Activated CD4-positive, alpha-beta T cell treated with anti-CD3 and anti-CD28 coated beads, Interleukin-2, amount 50 U/mL, for 1 hour (primary cell): ENCODE results near the gene ZNF615.
"Not testable (repeated sequence)": the region's sequence is repeated elsewhere in the genome, so short reads cannot be mapped to it uniquely, and the experiment has no call there.

Experiments used
- DNase-seq: peaks from one replicate; pipeline ENCODE4 v3.0.0-alpha.2; 2020

Gene ZNF615

DNA sequence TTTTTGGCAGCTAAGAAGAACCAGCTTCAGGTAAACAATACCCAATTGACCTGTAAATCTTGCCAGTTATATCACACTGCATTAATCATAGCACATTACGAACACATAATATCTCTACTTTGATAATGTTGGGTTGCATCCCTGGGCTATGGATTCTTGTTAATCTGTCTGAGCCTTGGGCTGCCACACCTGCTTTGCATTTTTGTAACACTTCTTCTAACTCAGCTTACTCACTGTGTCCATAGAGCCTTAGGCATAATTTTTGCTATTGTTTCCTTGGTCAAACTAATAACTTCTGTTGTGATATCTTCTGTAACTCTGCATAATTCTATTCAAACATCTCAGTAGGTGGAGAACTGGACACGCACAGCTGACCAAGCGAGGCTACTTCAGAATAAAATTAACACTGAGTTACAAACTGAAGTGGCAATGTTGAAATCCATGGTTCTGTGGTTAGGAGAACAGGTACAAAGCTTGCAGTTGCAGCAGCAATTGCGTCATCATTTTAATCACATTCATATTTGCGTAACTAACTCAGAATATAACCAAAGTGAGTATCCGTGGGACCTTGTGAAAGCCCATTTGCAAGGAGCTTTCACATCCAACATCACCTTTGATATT is 27.8 kb downstream of the ZNF615 start:
- DNase-seq = no peak

DNA sequence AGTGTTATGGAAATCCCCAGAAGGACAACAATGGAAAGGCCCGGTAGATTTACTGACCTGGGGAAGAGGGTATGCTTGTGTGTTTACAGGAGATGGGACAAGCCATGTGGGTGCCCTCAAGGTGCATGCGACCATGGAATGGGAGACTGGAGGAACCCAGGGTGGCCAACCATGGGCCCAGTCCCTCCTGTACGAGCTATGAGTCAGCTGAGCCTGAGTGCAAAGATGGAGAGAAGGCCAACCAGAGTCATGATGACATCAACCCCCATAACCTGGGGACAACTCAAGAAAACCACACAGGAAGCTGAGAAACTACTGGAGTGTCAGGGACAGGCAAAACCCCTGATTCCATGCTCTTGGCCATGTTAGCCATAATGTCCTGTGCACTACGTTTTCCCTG is 29.1 kb downstream of the ZNF615 start:
- DNase-seq = no peak

DNA sequence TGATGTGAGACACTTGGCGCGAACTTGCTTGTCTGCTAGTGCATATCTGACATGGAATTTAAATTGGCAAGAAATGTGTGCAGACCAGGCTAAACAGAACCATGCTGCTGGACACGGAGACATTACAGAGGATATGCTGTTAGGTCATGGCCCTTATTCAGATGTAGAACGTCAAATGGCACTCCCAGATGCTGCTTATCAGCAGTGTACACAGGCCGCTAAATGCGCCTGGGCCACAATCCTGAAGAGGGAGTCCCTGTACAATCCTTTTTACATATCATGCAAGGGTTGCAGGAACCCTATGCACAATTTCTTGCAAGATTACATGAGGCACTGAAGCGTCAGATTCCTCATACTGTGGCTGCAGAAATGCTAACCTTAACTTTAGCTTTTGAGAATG is 30.7 kb downstream of the ZNF615 start:
- DNase-seq = no peak

DNA sequence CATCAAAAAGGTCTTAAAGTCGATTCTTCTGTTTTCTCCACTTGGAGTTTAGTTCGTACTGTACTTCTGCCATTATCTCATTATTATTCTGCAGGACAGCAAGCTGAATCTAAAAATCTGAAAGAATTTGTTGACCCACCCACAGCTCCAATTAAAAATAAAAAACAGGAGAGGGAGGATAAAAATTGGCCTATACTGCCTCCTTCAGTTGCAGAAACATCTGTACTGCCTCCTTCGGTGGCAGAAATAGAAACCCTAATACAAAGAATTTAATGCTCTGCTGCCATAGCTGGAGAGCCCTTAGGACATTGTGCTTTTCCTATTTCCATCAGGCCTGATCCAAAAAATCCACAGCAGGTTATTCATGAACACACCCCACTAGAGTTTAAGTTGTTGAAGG is 31.2 kb downstream of the ZNF615 start:
- no peak for DNase-seq

DNA sequence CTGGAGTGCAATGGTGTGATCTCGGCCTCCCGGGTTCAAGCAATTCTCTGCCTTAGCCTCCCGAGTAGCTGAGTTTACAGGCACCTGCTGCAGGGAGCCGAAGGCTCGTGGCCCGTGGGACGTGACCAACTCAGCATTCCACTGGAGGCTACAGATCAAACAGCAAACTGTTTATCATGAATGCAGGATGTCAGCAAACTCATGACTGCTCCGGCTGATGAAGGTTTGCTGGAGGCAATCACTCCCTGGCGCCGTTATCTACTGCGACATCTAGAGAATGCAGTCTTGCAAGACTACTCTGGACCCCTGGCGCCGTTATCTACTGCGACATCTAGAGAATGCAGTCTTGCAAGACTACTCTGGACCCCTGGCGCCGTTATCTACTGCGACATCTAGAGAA is 32.2 kb downstream of the ZNF615 start:
- DNase-seq = not testable (repeated sequence)

DNA sequence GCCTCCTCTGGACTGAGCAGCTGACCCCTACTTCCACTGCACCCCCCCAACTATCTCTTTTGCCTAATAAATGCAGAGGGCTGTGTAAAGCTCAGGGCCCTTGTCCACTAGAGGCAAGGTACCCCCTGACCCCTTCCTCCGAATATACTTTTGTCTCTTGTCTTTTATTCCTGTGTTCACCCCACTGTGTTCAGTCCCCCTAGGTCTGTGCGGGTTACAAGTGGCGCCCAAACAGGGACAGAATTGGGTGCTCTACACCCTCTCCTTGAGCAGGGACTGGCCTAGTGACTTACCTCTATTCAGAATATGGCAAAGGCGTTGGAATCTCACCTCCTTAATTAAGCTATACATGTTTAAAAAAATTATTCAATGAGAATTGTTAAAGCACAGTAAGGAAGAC is 36.4 kb downstream of the ZNF615 start:
- peak; percentile 1 for DNase-seq

DNA sequence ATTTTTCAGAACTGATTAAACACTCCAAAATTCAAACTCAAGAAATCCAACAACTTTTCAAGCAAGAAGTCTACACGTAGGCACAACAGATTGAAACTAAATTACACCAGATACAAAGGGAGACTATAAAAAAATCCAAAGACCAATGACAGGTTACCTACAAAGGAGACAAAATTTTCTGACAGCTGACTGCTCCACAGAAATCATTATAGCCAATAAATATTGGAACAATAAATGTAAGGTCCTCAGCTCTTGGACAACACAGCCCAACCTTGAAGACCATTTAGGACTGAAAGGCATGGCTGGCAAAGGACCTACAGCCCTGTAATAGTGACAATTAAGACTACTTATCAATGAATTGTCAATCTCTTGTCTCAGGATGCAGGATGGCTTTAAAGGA is 37.3 kb downstream of the ZNF615 start:
- DNase-seq = no peak

DNA sequence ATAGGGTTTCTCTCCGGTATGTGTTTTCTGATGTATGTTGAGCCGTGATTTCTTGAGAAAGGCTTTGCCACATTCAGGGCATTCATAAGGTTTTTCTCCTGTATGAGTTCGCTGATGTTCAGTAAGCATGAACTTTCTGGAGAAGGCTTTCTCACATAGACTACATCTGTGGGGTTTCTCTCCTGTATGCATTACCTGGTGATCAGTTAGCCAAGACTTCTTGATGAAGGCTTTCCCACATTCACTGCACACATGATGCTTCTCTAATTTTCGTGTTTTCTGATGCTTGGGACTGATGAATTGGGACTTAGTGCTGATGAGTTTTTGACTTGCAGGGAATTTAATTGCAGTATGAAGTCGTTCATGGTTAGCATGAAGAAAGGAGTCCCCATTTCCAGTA is 42.4 kb downstream of the ZNF615 start:
- DNase-seq = no peak

DNA sequence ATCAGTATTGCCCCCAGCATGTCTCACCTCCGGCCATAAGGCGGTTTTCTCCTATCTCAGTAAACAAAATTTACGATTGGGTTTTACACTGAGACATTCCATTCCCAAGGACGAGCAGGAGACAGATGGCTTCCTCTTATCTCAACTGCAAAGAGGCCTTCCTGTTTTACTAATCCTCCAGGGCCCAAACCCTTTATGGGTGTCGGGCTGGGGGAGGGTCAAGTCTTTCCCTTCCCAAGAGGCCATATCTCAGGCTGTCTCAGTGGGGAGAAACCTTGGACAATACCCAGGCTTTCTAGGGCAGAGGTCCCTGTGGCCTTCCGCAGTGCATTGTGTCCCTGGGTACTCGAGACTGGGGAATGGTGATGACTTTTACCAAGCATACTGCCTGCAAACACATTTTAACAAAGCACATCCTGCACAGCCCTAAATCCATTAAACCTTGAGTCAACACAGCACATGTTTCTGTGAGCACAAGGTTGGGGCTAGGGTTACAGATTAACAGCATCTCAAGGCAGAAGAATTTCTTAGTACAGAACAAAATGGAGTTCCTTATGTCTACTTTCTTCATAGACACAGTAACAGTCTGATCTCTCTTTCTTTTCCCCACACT is 47.3 kb downstream of the ZNF615 start:
- DNase-seq = not testable (repeated sequence)

DNA sequence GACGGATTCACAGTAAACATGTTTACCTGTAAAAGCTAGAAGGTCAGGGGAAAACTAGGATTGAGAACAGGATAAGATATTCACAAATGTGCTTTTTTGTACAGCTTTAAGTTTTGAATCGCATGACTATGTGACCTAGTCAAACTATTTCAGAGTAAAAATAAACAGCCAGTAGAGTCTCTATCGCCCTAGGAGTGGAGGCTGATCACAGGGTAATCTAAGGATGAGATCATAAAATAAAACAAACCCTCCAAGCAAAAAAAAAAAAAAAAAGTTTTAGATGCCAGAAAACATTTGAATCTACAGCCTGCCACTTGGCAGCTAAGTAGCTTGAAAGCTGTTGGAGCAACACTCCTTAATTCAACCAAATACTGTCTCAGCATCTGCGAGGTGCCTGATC is 48.2 kb downstream of the ZNF615 start:
- DNase-seq = no peak

DNA sequence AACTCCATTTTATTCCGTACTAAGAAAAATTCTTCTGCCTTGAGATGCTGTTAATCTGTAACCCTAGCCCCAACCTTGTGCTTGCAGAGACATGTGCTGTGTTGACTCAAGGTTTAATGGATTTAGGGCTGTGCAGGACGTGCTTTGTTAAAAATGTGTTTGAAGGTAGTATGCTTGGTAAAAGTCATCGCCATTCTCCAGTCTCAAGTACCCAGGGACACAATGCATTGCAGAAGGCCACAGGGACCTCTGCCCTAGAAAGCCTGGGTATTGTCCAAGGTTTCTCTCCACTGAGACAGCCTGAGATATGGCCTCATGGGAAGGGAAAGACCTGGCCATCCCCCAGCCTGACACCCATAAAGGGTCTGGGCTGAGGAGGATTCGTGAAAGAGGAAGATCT is 50.2 kb downstream of the ZNF615 start:
- DNase-seq = not testable (repeated sequence)

DNA sequence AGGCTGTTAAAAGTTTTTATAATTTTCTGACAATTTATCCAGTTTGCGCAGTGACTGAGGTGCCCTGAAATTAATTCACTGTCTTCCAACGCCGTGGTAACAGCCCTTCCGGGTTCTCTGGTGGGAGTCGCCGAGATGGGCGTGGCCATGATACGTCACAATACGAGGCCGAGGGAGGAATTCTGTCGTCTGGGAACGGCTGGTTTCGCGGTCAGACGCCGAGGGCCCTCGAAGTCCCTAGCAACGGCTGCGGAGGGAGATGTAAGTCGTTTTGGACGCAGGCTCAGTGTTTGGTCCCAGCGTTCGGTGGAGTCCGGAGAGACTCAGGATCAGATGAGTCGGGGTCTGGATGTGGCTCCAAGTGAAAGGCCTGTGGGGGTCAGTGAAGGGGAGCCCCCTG is 59.0 kb downstream of the ZNF615 start:
- DNase-seq = no peak

DNA sequence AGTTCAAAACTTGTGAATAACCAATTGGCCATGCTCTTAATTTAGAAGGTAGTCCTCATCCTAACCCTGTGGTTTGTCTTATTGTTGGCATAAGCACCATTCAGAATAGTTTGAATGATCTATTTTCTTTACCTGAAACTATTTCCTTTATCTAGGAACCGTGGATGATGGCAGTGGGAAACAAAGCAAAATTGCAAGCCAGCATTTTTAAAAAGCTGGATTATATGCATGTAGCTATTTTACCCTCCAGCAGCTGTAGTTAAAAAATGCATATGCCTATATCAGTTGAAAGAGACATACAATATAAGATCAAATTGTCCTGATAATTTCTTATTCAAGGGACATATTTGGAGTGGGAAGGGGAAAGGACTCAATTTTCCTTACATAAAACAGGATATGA is 61.4 kb downstream of the ZNF615 start:
- no peak for DNase-seq

DNA sequence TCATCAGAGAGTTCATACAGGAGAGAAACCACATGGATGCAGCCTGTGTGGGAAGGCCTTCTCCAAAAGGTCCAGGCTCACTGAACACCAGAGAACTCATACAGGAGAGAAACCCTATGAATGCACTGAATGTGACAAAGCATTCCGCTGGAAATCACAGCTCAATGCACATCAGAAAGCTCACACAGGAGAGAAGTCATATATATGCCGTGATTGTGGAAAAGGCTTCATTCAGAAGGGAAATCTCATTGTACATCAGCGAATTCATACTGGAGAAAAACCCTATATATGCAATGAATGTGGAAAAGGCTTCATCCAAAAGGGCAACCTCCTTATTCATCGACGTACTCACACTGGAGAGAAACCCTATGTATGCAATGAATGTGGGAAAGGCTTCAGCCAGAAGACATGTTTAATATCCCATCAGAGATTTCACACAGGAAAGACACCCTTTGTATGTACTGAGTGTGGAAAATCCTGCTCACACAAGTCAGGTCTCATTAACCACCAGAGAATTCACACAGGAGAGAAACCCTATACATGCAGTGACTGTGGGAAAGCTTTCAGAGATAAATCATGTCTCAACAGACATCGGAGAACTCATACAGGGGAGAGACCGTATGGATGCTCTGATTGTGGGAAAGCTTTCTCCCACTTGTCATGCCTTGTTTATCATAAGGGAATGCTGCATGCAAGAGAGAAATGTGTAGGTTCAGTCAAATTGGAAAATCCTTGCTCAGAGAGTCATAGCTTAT is 63.0 kb downstream of the ZNF615 start:
- DNase-seq = no peak
